HepG2 (cell line): ENCODE results near the gene C12orf60. TPM values are rescaled to one million over a fixed set of nuclear protein-coding genes. Genes with fewer than 3 reads are reported as not detected.

Source experiments
- ASH2L ChIP-seq: fragments of 300-600, 200-600 bp; sonication (generic); IDR thresholded peaks from 2 replicates; pipeline ENCODE4 v1.7.0; 2017; ENCODE audit warnings: low read depth, mild to moderate bottlenecking, moderate library complexity, mixed read lengths, low read length; ENCODE audit not compliant: insufficient read length
- CAMTA2 ChIP-seq: sonication (generic); formaldehyde crosslinking; IDR thresholded peaks from 2 replicates; pipeline ENCODE4 v1.4.0; 2020; ENCODE audit warnings: mild to moderate bottlenecking, missing genetic modification reagents, borderline replicate concordance
- GRHL1 ChIP-seq: sonication (generic); formaldehyde crosslinking; conservative IDR thresholded peaks from 2 replicates; pipeline ENCODE4 v1.8.0; 2022; ENCODE audit warnings: missing genetic modification reagents
- MEIS2 ChIP-seq: sonication (generic); formaldehyde crosslinking; IDR thresholded peaks from 2 replicates; pipeline ENCODE4 v1.9.0; 2021; ENCODE audit warnings: mild to moderate bottlenecking, missing genetic modification reagents
- MTA1 ChIP-seq: sonication (generic); formaldehyde crosslinking; IDR thresholded peaks from 2 replicates; pipeline ENCODE4 v1.4.0; 2020; ENCODE audit warnings: missing genetic modification reagents, mild to moderate bottlenecking, borderline replicate concordance
- MXD4 ChIP-seq: IDR thresholded peaks from 2 replicates; pipeline ENCODE4 v1.6.1; 2016; ENCODE audit warnings: mild to moderate bottlenecking, missing biosample characterization, missing genetic modification reagents
- PBX2 ChIP-seq: IDR thresholded peaks from 2 replicates; pipeline ENCODE4 v1.6.1; 2016; ENCODE audit warnings: control low read depth
- SRSF9 ChIP-seq: fragments of 200-400 bp; formaldehyde crosslinking; IDR thresholded peaks from 2 replicates; pipeline ENCODE4 v1.6.1; 2018; ENCODE audit warnings: borderline replicate concordance, mild to moderate bottlenecking, low read depth, low read length; ENCODE audit not compliant: insufficient read depth, poor library complexity, severe bottlenecking
- TBX2 ChIP-seq: sonication (generic); formaldehyde crosslinking; IDR thresholded peaks from 2 replicates; pipeline ENCODE4 v1.5.0; 2020; ENCODE audit warnings: missing genetic modification reagents, mild to moderate bottlenecking, borderline replicate concordance
- ZHX1 ChIP-seq: sonication (generic); formaldehyde crosslinking; IDR thresholded peaks from 2 replicates; pipeline ENCODE4 v1.8.1; 2022; ENCODE audit warnings: low read depth, mild to moderate bottlenecking, missing genetic modification reagents
- ZNF232 ChIP-seq: sonication (generic); formaldehyde crosslinking; IDR thresholded peaks from 2 replicates; pipeline ENCODE4 v1.4.0; 2020; ENCODE audit warnings: missing genetic modification reagents, borderline replicate concordance
- ZNF558 ChIP-seq: sonication (generic); formaldehyde crosslinking; IDR thresholded peaks from 2 replicates; pipeline ENCODE4 v1.9.0; 2022; ENCODE audit warnings: mild to moderate bottlenecking, missing genetic modification reagents, borderline replicate concordance
- ZNF570 ChIP-seq: sonication (generic); formaldehyde crosslinking; IDR thresholded peaks from 2 replicates; pipeline ENCODE4 v1.4.0; 2020; ENCODE audit warnings: mild to moderate bottlenecking, missing genetic modification reagents, borderline replicate concordance
- ZNF598 ChIP-seq: sonication (generic); formaldehyde crosslinking; IDR thresholded peaks from 2 replicates; pipeline ENCODE4 v1.5.1; 2020; ENCODE audit warnings: mild to moderate bottlenecking, missing genetic modification reagents, borderline replicate concordance
- ZNF607 ChIP-seq: sonication (generic); formaldehyde crosslinking; IDR thresholded peaks from 2 replicates; pipeline ENCODE4 v1.5.1; 2020; ENCODE audit warnings: missing genetic modification reagents, mild to moderate bottlenecking, borderline replicate concordance
- ZNF780A ChIP-seq: sonication (generic); formaldehyde crosslinking; IDR thresholded peaks from 2 replicates; pipeline ENCODE4 v1.8.0; 2022; ENCODE audit warnings: mild to moderate bottlenecking, missing genetic modification reagents, moderate library complexity
- ZNF850 ChIP-seq: sonication (generic); formaldehyde crosslinking; conservative IDR thresholded peaks from 2 replicates; pipeline ENCODE4 v1.9.0; 2021; ENCODE audit warnings: mild to moderate bottlenecking, missing genetic modification reagents
- polyA plus RNA-seq, 8 experiments: library from polyadenylated mRNA; depleted of rRNA in 3 of 8; stranded (reverse) in 7 of 8; unstranded in 1 of 8; fragments of >200 nt; fragmentation: Illumina TruSeq in 4 of 8; extraction: Trizol in 4 of 8; gene quantifications; 2 replicates each; pipeline versions ENCODE4 v1.2.1 to v1.2.3, GENCODE V29; 2011 to 2016; ENCODE audit warnings: low read depth in 4 of 8, missing spikeins in 1 of 8, mixed read lengths in 1 of 8; ENCODE audit not compliant: insufficient read depth in 1 of 8
- total RNA-seq, 5 experiments: library from RNA; depleted of rRNA; stranded (reverse); fragments of >200 nt; fragmentation: Illumina TruSeq; extraction: Trizol; gene quantifications; 2 replicates each; pipeline ENCODE4 v1.2.3, GENCODE V29; 2016; ENCODE audit warnings: low read depth in 1 of 5
- TF ChIP-seq, protein P1 (sequence below): sonication (generic); formaldehyde crosslinking; IDR thresholded peaks from 2 replicates; pipeline ENCODE4 v1.4.0; 2020; ENCODE audit warnings: missing genetic modification reagents, mild to moderate bottlenecking, borderline replicate concordance
- TF ChIP-seq, protein P2 (sequence below): sonication (generic); formaldehyde crosslinking; IDR thresholded peaks from 2 replicates; pipeline ENCODE4 v1.4.0; 2020; ENCODE audit warnings: missing genetic modification reagents

The C12orf60 gene
- total and polyA plus RNA-seq, 2 of the 13 experiments (the other 11 are each of a cell fraction or from before 2014, with no cell fraction given), result 0.55 to 1.4 TPM

DNA sequence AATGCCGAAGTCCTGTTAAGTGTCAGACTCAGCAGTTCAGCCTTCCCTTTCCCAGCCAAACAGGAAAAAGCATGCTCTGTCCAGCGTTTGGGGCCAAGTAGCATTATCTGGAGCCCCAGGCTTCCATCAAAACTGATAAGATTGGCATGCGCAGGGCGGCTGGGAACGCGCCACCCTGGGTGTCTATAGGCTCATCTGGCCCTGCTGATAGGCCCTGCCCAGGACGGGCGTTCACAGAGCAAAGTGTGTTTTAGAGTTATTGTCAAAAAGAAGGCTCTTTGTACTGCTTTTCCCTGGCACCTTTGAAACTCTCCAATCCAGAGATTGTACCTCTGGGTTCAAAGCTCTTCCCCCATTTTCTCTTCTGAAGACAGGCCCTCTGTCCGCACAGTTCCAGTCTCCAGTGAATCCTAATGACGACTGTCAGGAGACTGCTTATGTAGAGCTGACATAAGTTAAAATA, 40.0 kb downstream of the C12orf60 start, which contains the start of gene ART4 (continued):
- TF ChIP-seq, protein P1, sequence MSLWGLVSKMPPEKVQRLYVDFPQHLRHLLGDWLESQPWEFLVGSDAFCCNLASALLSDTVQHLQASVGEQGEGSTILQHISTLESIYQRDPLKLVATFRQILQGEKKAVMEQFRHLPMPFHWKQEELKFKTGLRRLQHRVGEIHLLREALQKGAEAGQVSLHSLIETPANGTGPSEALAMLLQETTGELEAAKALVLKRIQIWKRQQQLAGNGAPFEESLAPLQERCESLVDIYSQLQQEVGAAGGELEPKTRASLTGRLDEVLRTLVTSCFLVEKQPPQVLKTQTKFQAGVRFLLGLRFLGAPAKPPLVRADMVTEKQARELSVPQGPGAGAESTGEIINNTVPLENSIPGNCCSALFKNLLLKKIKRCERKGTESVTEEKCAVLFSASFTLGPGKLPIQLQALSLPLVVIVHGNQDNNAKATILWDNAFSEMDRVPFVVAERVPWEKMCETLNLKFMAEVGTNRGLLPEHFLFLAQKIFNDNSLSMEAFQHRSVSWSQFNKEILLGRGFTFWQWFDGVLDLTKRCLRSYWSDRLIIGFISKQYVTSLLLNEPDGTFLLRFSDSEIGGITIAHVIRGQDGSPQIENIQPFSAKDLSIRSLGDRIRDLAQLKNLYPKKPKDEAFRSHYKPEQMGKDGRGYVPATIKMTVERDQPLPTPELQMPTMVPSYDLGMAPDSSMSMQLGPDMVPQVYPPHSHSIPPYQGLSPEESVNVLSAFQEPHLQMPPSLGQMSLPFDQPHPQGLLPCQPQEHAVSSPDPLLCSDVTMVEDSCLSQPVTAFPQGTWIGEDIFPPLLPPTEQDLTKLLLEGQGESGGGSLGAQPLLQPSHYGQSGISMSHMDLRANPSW (CRISPR knock-in tag), result no peak
- TF ChIP-seq, protein P2, sequence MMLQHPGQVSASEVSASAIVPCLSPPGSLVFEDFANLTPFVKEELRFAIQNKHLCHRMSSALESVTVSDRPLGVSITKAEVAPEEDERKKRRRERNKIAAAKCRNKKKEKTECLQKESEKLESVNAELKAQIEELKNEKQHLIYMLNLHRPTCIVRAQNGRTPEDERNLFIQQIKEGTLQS (CRISPR knock-in tag), result no peak
- 0 out of 2 replicates have a peak, but pooled peaks have one; percentile 50 for TF ChIP-seq ZNF607 (CRISPR knock-in tag)
- TF ChIP-seq ZNF558 (CRISPR knock-in tag), result no peak
- no peak for TF ChIP-seq ZHX1 (CRISPR knock-in tag)
- no peak for TF ChIP-seq ZNF598 (CRISPR knock-in tag)
- TF ChIP-seq ASH2L, result peak; percentile 19
- TF ChIP-seq GRHL1, result no peak
- TF ChIP-seq ZNF850 (CRISPR knock-in tag), result no peak
- no peak for TF ChIP-seq CAMTA2 (CRISPR knock-in tag)
- 0 out of 2 replicates have a peak, but pooled peaks have one; percentile 41 for TF ChIP-seq MEIS2 (CRISPR knock-in tag)
- peak; percentile 95 for TF ChIP-seq TBX2 (CRISPR knock-in tag)
- no peak for TF ChIP-seq ZNF570
- no peak for TF ChIP-seq ZNF232 (CRISPR knock-in tag)
- no peak for TF ChIP-seq SRSF9
- TF ChIP-seq ZNF780A (CRISPR knock-in tag), result no peak
- no peak for TF ChIP-seq PBX2 (CRISPR knock-in tag)
- TF ChIP-seq MTA1, result no peak
- 0 out of 2 replicates have a peak, but pooled peaks have one; percentile 54 for TF ChIP-seq MXD4
